Prostate gland (tissue), 2 donors: ENCODE results near the gene NAA38. TPM values are rescaled to one million over a fixed set of nuclear protein-coding genes. Genes with fewer than 3 reads are reported as not detected.

Experiments
- DNase-seq: peaks from one replicate; pipeline ENCODE4 v3.0.0-alpha.2; 2019; ENCODE audit warnings: low spot score
- H3K27ac ChIP-seq, 2 donors: fragments of 200-600 bp; sonication (generic); 2 replicates each; pipeline ENCODE4 v1.5.1; 2017 to 2019
- H3K27me3 ChIP-seq: fragments of 200-600 bp; sonication (generic); replicated peaks from 2 replicates; pipeline ENCODE4 v1.5.1; 2019; ENCODE audit not compliant: insufficient read depth
- H3K36me3 ChIP-seq, 2 donors: fragments of 200-600 bp; sonication (generic); 1 replicate in 1 of 2; 2 replicates in 1 of 2; pipeline versions ENCODE4 v1.5.1 to v1.8.1; 2017 to 2019
- H3K4me1 ChIP-seq: fragments of 200-600 bp; sonication (generic); replicated peaks from 2 replicates; pipeline ENCODE4 v1.5.1; 2019
- H3K4me3 ChIP-seq, 2 donors: fragments of 200-600 bp; sonication (generic); 2 replicates each; pipeline ENCODE4 v1.5.1; 2017 to 2019
- H3K9me3 ChIP-seq: fragments of 200-600 bp; sonication (generic); 2 replicates; pipeline ENCODE4 v1.5.1; 2017
- POLR2A ChIP-seq: fragments of 450-650 bp; IDR thresholded peaks from one replicate; pipeline ENCODE4 v1.6.1; 2016; ENCODE audit warnings: antibody characterized with exemption, mild to moderate bottlenecking
- POLR2AphosphoS5 ChIP-seq: sonication (generic); formaldehyde crosslinking; IDR thresholded peaks from one replicate; pipeline ENCODE4 v1.6.1; 2017; ENCODE audit warnings: antibody characterized with exemption
- WGBS: methylation state at CpG from one replicate; pipeline ENCODE4 v1.1.5; 2018; 5-methylcytosine and 5-hydroxymethylcytosine counted together
- intact Hi-C: fragments of 100-400 bp; cut with DNase I; formaldehyde crosslinking; loops from one replicate; pipeline ENCODE4 v1.14.2; 2022
- total RNA-seq, 2 donors: library from RNA; depleted of rRNA; stranded (reverse); fragments of >200 nt; gene quantifications; one replicate each; pipeline ENCODE4 v1.1.0, GENCODE V29; 2016
- TF ChIP-seq, protein P1 (sequence below), 4 experiments: fragments of 200-600 bp in 2 of 4; fragments of 450-650 bp in 2 of 4; sonication (generic) in 2 of 4; IDR thresholded peaks; 1 replicate in 3 of 4; 2 replicates in 1 of 4; pipeline ENCODE4 v1.5.1; 2016 to 2019; ENCODE audit warnings: antibody characterized with exemption in 4 of 4, mild to moderate bottlenecking in 2 of 4, moderate library complexity in 2 of 4

Gene NAA38
- total RNA-seq, 2 donors from 2014 or later, result 74.6 to 163 TPM

DNA sequence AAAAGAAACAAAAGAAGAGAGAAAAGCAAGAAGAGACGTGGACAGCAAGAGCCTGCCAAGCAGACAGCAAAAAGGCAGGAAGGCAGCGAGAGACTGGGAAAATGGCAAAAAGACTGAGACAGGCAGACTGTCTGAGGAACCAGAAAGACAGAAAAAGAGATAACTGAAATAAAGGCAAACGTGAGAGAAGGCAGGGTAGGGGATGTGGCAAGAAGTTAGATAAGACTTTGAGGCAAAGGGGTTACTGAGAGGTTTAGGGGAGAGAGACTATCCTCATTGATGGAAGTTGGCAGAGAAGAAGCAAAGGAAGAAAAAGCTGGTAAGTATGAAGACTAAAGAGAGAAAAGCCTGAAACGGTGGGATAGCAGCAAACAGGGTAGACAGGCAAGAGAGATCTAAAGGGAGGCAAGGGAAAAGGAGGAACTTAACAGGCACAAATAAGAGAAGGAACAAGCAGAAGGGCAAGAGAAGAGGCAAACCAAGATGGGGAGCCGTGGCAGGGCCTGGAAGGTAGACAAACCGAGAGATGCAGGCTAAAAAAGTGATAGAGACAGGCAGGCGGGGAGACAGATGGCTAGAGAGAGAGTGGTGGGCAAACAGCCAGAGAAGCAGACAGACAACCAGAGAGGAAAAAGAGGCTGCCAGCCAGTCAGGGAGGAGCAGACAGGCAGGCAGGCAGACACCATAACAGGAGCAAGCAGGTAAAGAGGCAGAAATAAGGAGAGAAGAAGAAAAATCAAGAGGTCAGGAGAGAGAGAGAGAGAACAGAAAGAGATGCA is 24.1 kb upstream of the NAA38 start:
- peak overlapping the region; percentile 97 to 99 for H3K27ac ChIP-seq
- DNase-seq, result peak; percentile 67
- H3K36me3 ChIP-seq, result no peaks in the 10 kb centered on the region
- 18% methylated on average over 7 of the region's 7 CpGs for WGBS
- H3K9me3 ChIP-seq, result no peaks in the 10 kb centered on the region
- no peaks in the 10 kb centered on the region for H3K27me3 ChIP-seq
- no peak overlapping the region for H3K4me3 ChIP-seq
- peaks cover 10% of the 10 kb centered on the region for H3K4me1 ChIP-seq
- intact Hi-C loops, result no loop called here
- TF ChIP-seq POLR2A, result no peak
- peak; percentile 28 for TF ChIP-seq POLR2AphosphoS5

GRCh38 chr17:7880076-7880868 is 22.9 kb upstream of the NAA38 start:
- WGBS, result 32% methylated on average over 3 of the region's 3 CpGs
- no peak for DNase-seq
- H3K9me3 ChIP-seq, result no peaks in the 10 kb centered on the region
- no peak overlapping the region for H3K4me3 ChIP-seq
- H3K4me1 ChIP-seq, result peaks cover 10% of the 10 kb centered on the region
- H3K27ac ChIP-seq, result peak overlapping the region; percentile 97 to 99
- TF ChIP-seq, protein P1, sequence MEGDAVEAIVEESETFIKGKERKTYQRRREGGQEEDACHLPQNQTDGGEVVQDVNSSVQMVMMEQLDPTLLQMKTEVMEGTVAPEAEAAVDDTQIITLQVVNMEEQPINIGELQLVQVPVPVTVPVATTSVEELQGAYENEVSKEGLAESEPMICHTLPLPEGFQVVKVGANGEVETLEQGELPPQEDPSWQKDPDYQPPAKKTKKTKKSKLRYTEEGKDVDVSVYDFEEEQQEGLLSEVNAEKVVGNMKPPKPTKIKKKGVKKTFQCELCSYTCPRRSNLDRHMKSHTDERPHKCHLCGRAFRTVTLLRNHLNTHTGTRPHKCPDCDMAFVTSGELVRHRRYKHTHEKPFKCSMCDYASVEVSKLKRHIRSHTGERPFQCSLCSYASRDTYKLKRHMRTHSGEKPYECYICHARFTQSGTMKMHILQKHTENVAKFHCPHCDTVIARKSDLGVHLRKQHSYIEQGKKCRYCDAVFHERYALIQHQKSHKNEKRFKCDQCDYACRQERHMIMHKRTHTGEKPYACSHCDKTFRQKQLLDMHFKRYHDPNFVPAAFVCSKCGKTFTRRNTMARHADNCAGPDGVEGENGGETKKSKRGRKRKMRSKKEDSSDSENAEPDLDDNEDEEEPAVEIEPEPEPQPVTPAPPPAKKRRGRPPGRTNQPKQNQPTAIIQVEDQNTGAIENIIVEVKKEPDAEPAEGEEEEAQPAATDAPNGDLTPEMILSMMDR (IDR thresholded peaks at IDR 0.05), result no peak
- TF ChIP-seq POLR2A, result no peak
- no peak for TF ChIP-seq POLR2AphosphoS5
- no peaks in the 10 kb centered on the region for H3K27me3 ChIP-seq
- intact Hi-C loops, result no loop called here
- no peaks in the 10 kb centered on the region for H3K36me3 ChIP-seq

- TF ChIP-seq POLR2A, result no peak
- TF ChIP-seq POLR2AphosphoS5, result no peak
- TF ChIP-seq, protein P1 (IDR thresholded peaks at IDR 0.05), result no peak
- Histone ChIP-seq H3K36me3 (no peaks in the 10 kb centered on the region), H3K4me3 (no peak overlapping the region), H3K27me3 (no peaks in the 10 kb centered on the region), H3K9me3 (no peaks in the 10 kb centered on the region), H3K27ac (no peak overlapping the region), H3K4me1 (peaks cover 10% of the 10 kb centered on the region)
- intact Hi-C loops, result no loop called here
- DNase-seq, result no peak
- WGBS, result 86% methylated on average over 7 of the region's 7 CpGs
These were observed 20.9 kb upstream of the NAA38 start for GRCh38 chr17:7878234-7878633.

GRCh38 chr17:7875804-7876370 is 18.5 kb upstream of the NAA38 start:
- H3K4me1 ChIP-seq, result peaks cover 4% of the 10 kb centered on the region
- H3K36me3 ChIP-seq, result no peaks in the 10 kb centered on the region
- no peak overlapping the region for H3K4me3 ChIP-seq
- intact Hi-C loops, result no loop called here
- TF ChIP-seq POLR2AphosphoS5 (no peak), POLR2A (no peak)
- TF ChIP-seq, protein P1 (IDR thresholded peaks at IDR 0.05), result no peak
- H3K27ac ChIP-seq, result no peak overlapping the region
- H3K27me3 ChIP-seq, result no peaks in the 10 kb centered on the region
- DNase-seq, result no peak
- 81% methylated on average over 2 of the region's 2 CpGs for WGBS
- H3K9me3 ChIP-seq, result no peaks in the 10 kb centered on the region

- Histone ChIP-seq H3K9me3 (no peaks in the 10 kb centered on the region), H3K4me1 (no peaks in the 10 kb centered on the region), H3K27ac (no peak overlapping the region), H3K27me3 (no peaks in the 10 kb centered on the region), H3K4me3 (no peak overlapping the region), H3K36me3 (no peaks in the 10 kb centered on the region)
- 58% methylated on average over 4 of the region's 4 CpGs for WGBS
- TF ChIP-seq POLR2A (no peak), POLR2AphosphoS5 (no peak)
- TF ChIP-seq, protein P1 (IDR thresholded peaks at IDR 0.05), result no peak
- intact Hi-C loops, result no loop called here
- DNase-seq, result no peak
These were observed 15.7 kb upstream of the NAA38 start for GRCh38 chr17:7873051-7873450.
